Mucosa of stomach (tissue), 1 donor: ENCODE data around the gene GOLGA7B.
"Not testable (repeated sequence)": the region's sequence is repeated elsewhere in the genome, so short reads cannot be mapped to it uniquely, and the experiment has no call there.

Source experiments
- H3K27me3 ChIP-seq: one replicate; pipeline ENCODE4 v1.7.0; 2013; ENCODE audit warnings: mild to moderate bottlenecking, low read length; ENCODE audit not compliant: control insufficient read depth, insufficient read depth
- H3K36me3 ChIP-seq: one replicate; pipeline ENCODE4 v1.7.0; 2013; ENCODE audit warnings: low read length; ENCODE audit not compliant: control insufficient read depth, insufficient read depth
- H3K4me1 ChIP-seq: one replicate; pipeline ENCODE4 v1.7.0; 2013; ENCODE audit warnings: mild to moderate bottlenecking, low read length; ENCODE audit not compliant: control insufficient read depth, insufficient read depth
- H3K4me3 ChIP-seq: one replicate; pipeline ENCODE4 v1.7.0; 2013; ENCODE audit warnings: low read length
- H3K9ac ChIP-seq: one replicate; pipeline ENCODE4 v1.7.0; 2013; ENCODE audit warnings: mild to moderate bottlenecking, low read length, moderate library complexity
- H3K9me3 ChIP-seq: one replicate; pipeline ENCODE4 v1.7.0; 2013; ENCODE audit warnings: mild to moderate bottlenecking, low read length, moderate library complexity; ENCODE audit not compliant: control insufficient read depth
- donor health status: Pancreatic carcinoma.

GOLGA7B gene

GRCh38 chr10:97841166-97841565 lies 8.5 kb upstream of the GOLGA7B start:
- H3K36me3 ChIP-seq, H3K27me3 ChIP-seq, H3K9me3 ChIP-seq, H3K4me3 ChIP-seq, H3K9ac ChIP-seq: not testable (repeated sequence)
- H3K4me1 ChIP-seq = peaks cover 13% of the 10 kb centered on the region

GRCh38 chr10:97842114-97842513 lies 7.5 kb upstream of the GOLGA7B start:
- not testable (repeated sequence) for H3K36me3 ChIP-seq, H3K27me3 ChIP-seq, H3K4me3 ChIP-seq, H3K9ac ChIP-seq, H3K9me3 ChIP-seq
- peaks cover 13% of the 10 kb centered on the region for H3K4me1 ChIP-seq

GRCh38 chr10:97842656-97843280 lies 6.9 kb upstream of the GOLGA7B start:
- Histone ChIP-seq H3K27me3 (no peaks in the 10 kb centered on the region), H3K9me3 (no peaks in the 10 kb centered on the region), H3K9ac (no peak overlapping the region), H3K4me1 (peaks cover 13% of the 10 kb centered on the region), H3K4me3 (no peak overlapping the region), H3K36me3 (no peaks in the 10 kb centered on the region)

GRCh38 chr10:97843281-97843671 lies 6.4 kb upstream of the GOLGA7B start:
- no peaks in the 10 kb centered on the region for H3K9me3 ChIP-seq
- H3K9ac ChIP-seq = no peak overlapping the region
- H3K4me3 ChIP-seq = no peak overlapping the region
- H3K4me1 ChIP-seq = peaks cover 13% of the 10 kb centered on the region
- no peaks in the 10 kb centered on the region for H3K27me3 ChIP-seq
- H3K36me3 ChIP-seq = no peaks in the 10 kb centered on the region

DNA sequence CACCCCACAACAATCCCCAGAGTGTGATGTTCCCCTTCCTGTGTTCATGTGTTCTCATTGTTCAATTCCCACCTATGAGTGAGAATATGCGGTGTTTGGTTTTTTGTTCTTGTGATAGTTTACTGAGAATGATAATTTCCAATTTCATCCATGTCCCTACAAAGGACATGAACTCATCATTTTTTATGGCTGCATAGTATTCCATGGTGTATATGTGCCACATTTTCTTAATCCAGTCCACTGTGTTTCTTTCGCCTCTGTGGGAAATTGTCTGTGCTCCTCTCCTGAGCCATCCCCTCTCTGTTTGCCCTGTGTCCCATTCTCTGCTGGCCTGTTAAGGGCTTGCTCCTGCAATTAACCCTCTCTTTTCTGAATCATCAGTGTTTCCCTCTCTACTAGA lies 5.7 kb upstream of the GOLGA7B start:
- not testable (repeated sequence) for H3K27me3 ChIP-seq, H3K4me3 ChIP-seq, H3K9me3 ChIP-seq, H3K36me3 ChIP-seq, H3K9ac ChIP-seq
- H3K4me1 ChIP-seq = peaks cover 13% of the 10 kb centered on the region

GRCh38 chr10:97844678-97845077 lies 5.0 kb upstream of the GOLGA7B start:
- H3K27me3 ChIP-seq = peaks cover 4% of the 10 kb centered on the region
- H3K4me1 ChIP-seq = peaks cover 10% of the 10 kb centered on the region
- H3K4me3 ChIP-seq = no peak overlapping the region
- H3K9me3 ChIP-seq = no peaks in the 10 kb centered on the region
- no peaks in the 10 kb centered on the region for H3K36me3 ChIP-seq
- H3K9ac ChIP-seq = no peak overlapping the region

- peaks cover 29% of the 10 kb centered on the region for H3K27me3 ChIP-seq
- H3K4me1 ChIP-seq = peaks cover 5% of the 10 kb centered on the region
- H3K36me3 ChIP-seq = no peaks in the 10 kb centered on the region
- no peak overlapping the region for H3K9ac ChIP-seq
- H3K4me3 ChIP-seq = no peak overlapping the region
- H3K9me3 ChIP-seq = no peaks in the 10 kb centered on the region
Measured at GRCh38 chr10:97849103-97849686, 448 bp upstream of the GOLGA7B start.

- Histone ChIP-seq H3K27me3 (peaks cover 29% of the 10 kb centered on the region), H3K9ac (no peak overlapping the region), H3K9me3 (no peaks in the 10 kb centered on the region), H3K4me3 (no peak overlapping the region), H3K4me1 (peaks cover 5% of the 10 kb centered on the region), H3K36me3 (no peaks in the 10 kb centered on the region)
Measured at GRCh38 chr10:97850446-97850845, 803 bp downstream of the GOLGA7B start.

DNA sequence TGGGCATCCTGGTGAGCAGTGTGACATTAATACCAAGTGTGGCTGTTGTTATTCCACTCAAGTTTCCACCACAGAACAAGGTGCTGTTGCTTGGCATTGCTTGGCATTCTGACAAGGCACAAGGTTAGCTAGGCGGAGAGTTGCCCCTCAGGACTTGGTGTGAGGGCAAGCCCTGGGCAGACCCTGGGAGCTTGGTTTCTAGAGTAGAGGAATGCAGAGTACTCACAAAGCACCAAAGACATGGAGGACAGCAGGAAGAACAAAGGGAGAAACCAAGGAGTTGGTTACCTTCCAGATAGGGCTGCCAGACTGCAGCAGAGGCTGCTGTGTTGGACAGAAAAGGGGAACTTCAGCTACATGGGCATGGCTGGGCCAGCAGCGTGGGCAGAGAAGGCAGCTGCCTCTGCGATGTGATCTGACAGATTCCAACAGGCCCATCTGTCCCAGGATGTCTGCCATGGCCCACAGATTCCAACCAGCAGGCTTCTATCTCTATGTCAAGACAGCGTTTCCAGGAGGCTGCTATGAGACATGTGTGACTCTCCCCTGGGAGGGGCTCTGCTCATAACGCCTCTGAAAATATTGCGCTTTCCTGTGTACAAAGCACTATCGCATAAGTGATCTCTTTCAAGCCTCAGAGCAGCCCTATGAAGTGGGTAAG lies 1.8 kb downstream of the GOLGA7B start:
- H3K36me3 ChIP-seq = no peaks in the 10 kb centered on the region
- no peaks in the 10 kb centered on the region for H3K9me3 ChIP-seq
- no peak overlapping the region for H3K9ac ChIP-seq
- peaks cover 29% of the 10 kb centered on the region for H3K27me3 ChIP-seq
- peaks cover 5% of the 10 kb centered on the region for H3K4me1 ChIP-seq
- H3K4me3 ChIP-seq = no peak overlapping the region

GRCh38 chr10:97852277-97852676 lies 2.6 kb downstream of the GOLGA7B start:
- Histone ChIP-seq H3K4me1 (peaks cover 5% of the 10 kb centered on the region), H3K4me3 (no peak overlapping the region), H3K9me3 (no peaks in the 10 kb centered on the region), H3K9ac (no peak overlapping the region), H3K27me3 (peaks cover 29% of the 10 kb centered on the region), H3K36me3 (no peaks in the 10 kb centered on the region)

GRCh38 chr10:97852840-97853405 lies 3.3 kb downstream of the GOLGA7B start:
- H3K27me3 ChIP-seq = peaks cover 29% of the 10 kb centered on the region
- peaks cover 5% of the 10 kb centered on the region for H3K4me1 ChIP-seq
- no peak overlapping the region for H3K9ac ChIP-seq
- no peaks in the 10 kb centered on the region for H3K9me3 ChIP-seq
- no peaks in the 10 kb centered on the region for H3K36me3 ChIP-seq
- H3K4me3 ChIP-seq = no peak overlapping the region

DNA sequence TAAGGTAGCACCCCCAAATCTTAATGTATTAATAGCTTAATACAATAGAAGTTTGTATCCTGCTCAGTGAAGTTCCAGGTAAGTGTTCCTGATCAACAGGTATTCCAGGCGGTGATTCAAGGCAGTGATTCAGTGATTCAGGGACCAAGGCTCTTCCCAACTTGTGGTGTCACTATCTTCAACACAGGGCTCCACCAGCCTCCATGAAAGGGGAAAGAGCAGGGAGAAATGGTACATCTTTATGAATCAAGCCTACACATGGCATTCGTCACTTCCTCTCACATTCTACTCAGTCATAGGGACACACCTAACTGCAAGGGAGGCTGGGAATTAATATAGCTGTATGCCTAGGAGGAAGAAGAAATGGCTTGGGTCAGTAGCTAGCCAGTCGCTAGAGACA lies 5.1 kb downstream of the GOLGA7B start:
- no peaks in the 10 kb centered on the region for H3K36me3 ChIP-seq
- no peak overlapping the region for H3K9ac ChIP-seq
- H3K9me3 ChIP-seq = no peaks in the 10 kb centered on the region
- H3K4me1 ChIP-seq = peaks cover 5% of the 10 kb centered on the region
- no peak overlapping the region for H3K4me3 ChIP-seq
- H3K27me3 ChIP-seq = peaks cover 25% of the 10 kb centered on the region
